GM18519 (cell line): ENCODE data around the gene POLR3H.
"Not testable (repeated sequence)": the region's sequence is repeated elsewhere in the genome, so short reads cannot be mapped to it uniquely, and the experiment has no call there.

Experiments used
- ATAC-seq: cut with Tn5 transposase; IDR thresholded peaks from one replicate; pipeline ENCODE4 v1.9.1; 2021; ENCODE audit warnings: mild to moderate bottlenecking, moderate library complexity; ENCODE audit not compliant: unreplicated experiment, low FRiP score

The POLR3H gene

DNA sequence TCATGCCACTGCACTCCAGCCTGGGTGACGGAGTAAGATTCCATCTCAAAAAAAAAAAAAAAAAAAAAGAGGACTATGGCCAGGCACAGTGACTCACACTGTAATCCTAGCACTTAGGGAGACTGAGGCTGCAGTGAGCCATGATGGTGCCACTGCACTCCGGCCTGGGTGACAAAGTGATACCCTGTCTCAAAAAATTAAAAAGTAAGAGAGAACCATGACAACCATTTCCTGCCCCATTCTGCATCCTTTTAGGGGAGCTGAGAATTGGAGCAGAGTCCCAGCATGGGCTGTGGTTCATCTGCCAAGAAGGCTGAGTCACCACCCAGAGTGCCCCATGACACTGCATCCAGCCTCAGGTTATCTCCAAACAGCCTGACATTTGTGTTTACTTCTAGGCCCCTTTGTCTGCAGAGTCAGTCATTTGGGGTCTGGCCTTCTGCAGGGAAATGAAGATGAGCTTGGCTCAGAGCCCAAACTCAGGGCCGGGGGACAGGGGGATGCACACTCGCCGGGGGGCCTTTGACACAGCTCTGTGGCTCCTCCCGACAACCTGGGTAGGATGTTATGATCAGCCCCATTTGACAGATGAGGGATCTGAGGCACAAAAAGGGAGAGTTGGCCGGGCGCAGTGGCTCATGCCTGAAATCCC is 21.3 kb upstream of the POLR3H start:
- no peak for ATAC-seq

DNA sequence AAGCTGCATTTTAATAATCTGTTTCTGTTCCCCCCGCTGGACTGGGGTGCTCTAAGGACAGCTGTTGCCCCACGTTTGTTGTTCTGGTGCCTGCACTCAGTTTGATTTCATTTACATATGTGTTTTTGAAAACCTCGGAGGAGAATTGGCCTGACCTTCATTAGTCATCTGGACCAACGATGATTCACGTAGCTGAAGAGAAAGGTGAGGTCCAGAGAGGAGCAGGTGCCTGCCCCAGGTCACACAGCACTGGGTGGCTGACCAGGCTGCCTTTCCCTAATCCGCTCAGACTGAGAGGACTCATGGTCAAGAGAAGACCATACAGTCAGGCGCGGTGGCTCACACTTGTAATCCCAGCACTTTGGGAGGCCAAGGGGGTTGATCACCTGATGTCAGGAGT is 20.3 kb upstream of the POLR3H start:
- no peak for ATAC-seq

DNA sequence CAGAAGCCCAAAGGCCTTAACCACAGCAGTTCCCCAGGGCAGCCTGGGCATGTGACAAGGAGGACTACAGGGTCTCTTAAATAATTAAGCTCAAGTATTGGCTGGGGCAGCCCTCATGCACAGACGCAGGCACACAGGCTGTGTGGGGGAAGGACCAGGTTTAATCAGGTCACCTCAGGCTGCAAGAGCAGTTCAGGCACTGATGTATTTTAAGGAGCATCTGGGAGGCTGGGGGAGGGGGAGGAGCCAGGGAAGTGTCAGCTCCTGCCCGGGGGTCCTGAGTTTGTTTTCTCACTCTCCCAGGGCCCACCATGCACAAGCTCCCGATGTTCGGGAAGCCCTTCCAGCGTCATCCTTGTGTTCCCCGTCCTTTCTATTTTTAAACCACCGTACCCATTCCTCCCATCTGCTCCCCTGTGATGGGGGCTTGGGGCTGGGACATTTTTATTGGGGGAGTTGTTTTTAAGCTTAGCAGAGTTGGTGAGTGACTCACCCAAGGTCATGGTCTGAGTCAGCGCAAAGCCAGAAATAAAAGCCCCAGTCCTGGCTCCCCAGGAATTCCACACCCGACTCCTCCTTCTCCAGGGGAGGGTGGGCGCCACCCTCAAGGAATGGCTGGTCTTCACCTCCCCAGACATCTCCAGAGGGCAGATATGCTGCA is 18.9 kb upstream of the POLR3H start:
- no peak for ATAC-seq

DNA sequence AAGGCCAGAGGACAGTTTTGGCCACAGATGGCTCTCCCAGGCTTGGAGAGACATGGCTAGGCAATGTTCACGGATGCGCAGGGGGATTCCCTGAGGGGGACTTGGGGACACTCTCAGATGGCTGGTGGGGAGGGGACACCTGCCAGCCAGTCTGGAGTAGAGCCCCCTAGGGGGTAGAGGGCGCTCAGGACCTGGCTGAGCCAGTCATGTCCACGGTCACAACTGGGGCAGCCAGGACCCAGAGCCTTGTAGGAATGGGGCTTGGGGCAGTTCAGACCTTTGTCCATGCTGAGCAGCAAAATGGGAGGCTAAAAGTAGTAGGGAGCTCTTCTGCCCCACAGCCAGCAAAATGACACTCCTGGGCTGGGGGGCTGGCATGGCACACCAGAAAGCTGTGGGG is 18.2 kb upstream of the POLR3H start:
- no peak for ATAC-seq

DNA sequence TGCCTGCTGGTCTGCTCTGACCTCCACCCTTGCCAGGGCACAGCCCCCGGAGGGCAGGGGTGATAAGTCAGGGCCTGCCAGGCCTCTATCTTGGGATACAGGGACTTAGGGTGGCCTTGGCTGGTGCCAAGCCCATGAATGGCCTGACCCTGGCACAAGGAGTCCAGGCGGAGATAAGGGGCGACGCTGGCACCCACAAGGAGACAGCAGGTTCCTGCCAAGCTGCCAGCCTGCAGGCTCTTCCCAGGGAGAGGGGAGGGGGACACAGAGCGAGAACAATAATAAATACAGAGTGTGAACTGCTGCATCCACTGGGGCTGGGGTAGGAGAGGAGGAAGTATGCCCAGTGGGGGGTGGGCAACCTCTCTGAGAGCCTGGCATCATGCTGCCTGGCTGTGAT is 17.5 kb upstream of the POLR3H start:
- no peak for ATAC-seq

DNA sequence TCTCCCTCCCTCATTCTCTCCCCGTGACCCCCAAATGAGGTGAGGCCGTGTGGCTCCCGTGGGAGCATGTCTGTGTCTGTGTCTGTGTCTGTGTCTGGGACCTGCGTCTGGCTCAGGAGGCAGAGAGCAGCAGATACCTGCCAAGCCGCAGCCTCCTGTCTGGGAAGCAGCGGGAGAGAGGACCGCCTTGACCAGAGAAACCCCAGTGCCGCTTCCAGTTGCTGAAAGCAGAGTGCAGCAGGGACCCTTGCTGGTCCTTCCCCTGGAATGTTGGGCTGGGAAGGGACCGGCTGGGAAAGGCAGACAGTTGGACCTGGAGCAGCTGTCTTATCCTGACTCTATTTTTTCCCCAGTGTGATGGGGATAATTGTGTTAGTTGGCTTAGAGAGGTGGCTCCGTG is 17.1 kb upstream of the POLR3H start:
- no peak for ATAC-seq

DNA sequence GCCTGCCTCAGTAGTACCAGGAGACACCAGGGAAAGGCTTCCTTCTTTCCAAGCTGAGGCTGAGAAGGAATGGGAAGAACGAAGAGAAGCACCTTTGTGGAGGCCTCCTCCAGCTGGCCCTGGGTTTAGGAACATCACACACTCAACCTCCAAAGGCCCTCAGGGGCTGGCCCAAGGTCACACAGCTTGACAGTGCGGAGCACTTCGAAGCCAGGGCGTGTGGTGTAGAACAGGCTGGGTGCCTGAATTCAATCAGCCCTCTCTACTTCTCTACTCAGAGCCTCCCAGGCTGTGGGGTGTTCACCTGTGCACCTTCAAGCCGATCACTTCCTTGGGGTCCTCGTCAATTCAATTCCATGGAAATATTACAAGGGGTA is 15.8 kb upstream of the POLR3H start:
- no peak for ATAC-seq

DNA sequence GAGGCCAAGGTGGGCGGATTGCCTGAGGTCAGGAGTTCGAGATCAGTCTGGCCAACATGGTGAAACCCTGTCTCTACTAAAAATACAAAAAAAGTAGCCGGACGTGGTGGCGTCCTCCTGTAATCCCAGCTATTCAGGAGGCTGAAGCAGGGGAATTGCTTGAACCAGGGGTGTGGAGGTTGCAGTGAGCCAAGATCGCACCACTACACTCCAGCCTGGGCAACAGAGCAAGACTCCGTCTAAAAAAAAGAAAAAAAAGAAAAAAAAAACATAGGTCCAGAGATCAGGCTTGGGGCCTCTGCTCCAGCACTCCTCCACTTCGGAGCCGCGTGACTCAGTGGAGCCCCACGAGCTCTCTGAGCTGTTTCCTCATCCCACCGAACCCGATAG is 14.0 kb upstream of the POLR3H start:
- ATAC-seq = not testable (repeated sequence)

DNA sequence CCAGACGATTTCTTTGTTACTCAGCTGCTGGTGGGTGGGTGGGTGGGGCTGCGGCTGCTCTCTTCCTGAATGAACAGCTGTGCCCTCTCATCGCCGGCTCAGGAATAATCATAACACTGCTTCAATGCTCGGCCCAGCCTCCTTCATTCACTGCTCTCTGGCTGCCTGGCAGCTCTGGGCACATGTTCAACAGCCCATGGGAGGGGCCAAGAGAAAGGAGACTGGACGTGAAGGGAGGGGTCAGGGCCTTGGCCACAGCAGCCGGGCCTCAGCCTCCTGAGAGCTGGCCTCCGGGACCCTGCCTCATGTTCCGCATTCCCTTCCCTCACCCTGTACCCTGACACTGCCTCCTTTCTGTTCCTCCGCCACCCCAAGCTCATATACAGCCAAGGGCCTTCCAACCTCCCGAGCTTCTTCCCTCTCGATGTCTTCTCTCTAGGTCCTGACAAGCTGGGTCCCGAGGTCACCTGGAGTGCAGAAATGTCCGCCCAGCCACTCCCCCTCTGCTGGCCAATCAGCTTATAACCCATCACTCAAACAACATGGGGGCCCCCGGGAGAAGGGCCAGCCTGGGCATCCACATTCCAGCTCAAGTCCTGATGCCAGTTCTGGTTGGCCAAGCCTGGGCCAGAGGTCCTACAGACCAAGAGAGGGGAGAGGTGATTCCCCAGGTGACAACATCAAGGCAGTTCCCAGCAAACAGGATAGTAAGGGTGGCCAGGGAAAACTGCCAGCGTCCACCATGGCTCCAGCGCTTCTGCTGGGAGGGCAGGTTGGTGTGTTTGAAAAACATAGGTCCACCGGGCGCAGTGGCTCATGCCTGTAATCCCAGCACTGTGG is 13.4 kb upstream of the POLR3H start:
- ATAC-seq = no peak

DNA sequence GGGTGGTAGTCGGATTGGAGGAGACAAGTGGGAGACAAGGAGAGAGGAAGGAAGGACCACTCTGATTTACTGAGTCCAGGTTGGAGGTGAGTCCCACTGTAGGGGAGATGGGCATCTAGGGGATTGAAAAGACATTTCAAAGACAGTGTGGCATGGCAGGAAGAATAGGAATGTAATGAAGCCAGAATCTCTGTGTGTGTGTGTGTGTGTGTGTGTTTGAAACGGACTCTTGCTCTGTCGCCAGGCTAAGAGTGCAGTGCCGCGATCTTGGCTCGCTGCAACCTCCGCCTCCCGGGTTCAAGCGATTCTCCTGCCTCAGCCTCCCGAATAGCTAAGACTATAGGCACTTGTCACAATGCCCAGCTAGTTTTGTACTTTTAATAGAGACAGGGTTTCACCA is 12.3 kb upstream of the POLR3H start:
- ATAC-seq = no peak

DNA sequence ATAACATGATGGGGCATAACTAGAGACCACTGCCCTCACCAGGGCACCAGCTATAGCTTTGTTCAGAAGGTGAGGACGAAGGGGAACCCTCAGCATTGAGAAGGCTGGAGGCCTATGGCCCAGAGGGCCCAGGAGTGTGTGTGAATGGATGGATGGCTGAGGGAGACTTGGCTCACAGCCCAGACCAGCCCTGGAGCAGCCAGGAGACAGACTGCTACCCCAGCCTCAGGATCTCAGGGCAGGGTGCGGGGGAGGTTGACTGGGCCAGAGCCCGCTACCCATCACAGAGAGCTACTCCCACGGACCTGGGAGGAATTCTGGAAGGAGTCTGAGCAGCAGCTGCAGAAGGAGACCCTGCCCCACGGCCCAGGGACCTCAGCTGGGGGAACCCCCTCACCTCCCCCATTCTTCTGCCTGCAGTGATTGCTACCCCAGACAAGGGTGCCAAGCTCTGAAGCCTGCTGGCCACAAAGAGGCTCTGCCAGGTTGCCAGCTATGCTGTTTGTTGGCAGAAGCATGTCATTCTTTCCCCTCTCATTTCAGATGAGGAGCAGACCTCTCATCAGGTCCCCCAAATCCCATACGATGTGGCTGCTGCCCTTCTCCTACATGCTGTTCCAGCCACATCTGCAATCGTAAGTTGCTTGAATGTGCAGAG is 11.2 kb upstream of the POLR3H start:
- no peak for ATAC-seq

DNA sequence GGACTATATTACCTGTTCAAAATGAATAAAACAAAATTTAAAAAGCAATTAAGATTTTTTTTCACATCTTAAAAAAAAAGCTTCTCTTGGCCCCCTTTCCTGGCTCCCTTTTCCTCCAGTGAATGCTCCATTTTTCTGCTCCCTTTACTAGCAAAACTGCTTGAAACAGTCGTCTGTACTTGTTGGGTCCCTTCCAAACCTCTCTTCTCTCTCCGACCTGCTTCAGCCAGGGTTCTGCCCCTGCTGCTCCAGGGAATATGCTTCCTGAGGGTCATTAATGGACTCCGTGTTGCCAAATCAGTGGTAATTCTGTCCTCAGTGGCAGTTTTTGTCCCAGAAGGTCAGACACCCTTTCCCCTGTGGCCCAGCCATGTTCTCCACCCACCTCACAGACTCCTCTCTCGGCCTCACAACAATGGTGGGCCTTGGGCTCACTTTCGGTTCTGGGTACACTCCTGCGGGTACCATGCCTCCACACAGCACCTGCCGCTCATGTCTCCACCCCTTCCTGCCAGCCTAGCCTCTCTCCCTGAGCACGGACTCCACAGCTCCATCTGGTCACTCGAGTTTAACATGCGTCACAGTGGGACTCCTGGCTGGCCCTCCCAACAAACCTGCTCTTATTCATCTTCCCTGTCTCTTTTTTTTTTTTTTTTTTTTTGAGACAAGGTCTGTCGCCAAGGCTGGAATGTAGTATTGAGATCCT is 7.8 kb upstream of the POLR3H start:
- no peak for ATAC-seq

DNA sequence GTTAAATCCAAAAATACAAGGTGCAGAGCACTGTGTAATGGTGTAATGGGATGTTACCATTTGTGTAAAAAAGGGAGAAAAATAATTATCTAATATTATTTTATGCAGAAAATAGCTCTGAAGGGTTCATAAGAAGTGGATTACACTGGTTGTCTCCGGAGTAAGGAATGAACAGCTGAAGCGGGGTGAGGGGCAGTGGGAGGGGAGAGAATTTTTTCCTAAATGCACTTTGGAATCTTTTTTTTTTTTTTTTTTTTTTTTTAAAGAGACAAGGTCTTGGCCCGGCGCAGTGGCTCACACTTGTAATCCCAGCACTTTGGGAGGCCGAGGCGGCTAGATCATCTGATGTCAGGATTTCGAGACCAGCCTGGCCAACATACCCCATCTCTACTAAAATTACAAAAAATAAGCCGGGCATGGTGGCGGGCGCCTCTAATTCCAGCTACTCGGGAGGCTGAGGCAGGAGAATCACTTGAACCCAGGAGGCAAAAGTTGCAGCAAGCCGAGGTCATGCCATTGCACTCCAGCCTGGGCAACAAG is 6.8 kb upstream of the POLR3H start:
- no peak for ATAC-seq

DNA sequence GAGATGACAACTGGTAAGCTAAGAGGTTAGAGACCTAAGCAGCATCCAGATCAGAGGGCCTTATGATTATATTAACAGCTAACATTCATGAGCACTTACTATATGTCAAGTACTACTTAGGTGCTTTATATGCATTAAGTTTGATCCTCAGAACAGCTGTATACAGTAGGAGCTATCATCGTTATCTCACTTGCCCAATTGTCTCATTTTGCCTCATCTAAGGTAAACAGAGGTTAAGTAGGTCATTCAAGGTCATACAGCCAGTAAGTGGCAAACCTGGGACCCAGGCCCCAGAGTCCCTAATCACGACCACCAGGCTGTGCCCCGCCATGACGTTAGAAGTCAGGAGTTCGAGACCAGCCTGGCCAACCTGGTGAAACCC is 4.6 kb upstream of the POLR3H start:
- no peak for ATAC-seq

DNA sequence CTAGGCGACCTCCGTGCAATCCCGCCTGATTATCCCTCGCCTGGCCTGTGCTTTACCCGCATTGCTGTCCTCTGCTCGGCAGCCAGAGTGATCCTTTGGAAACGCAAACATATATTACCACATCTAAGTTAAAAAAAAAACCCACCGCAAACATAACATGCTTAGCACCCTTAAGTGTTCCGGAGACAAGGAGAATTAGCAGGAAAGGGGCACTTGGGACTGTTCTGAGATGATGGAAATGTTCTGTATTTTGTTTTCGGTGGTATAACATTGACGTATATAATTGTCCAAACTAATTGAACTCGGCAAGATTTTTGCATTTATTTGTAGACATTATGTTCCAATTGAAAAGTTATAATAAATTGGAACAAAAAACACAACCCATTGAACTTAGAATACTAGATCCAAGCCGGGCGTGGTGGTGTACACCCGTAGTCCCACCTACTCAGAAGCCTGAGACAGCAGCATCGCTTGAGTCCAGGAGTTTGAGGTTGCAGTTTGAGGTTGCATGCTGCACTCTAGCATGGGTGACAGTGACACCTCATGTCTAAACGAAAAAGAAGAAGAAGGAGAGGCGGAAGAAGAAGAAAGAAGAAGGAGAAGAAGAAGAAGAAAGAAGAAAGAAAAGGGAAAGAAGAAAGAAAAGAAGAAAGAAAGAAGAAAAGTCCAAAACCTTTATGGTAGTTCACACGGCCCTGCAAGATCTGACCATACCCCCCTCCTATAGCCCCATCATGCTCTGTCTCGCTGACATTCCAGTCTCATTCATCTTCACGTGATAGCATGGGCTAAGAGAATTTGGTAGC is 604 bp upstream of the POLR3H start:
- no peak for ATAC-seq

DNA sequence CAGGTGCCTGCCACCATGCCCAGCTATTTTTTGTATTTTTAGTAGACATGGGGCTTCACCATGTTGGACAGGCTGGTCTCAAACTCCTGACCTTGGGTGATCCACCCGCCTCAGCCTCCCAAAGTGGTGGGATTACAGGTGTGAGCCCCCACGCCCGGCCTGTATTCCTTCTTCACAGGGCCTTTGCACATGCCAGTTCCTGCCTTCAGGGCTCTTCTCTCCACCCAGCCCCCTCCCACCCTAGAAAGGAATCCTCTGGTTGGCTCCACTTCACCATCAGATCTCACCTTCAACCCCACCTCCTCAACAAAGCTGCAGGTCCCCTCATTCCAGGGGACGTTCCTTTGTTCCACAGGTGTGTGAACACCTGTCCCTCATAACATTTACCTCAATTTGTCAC is 2.0 kb downstream of the POLR3H start:
- ATAC-seq = no peak

DNA sequence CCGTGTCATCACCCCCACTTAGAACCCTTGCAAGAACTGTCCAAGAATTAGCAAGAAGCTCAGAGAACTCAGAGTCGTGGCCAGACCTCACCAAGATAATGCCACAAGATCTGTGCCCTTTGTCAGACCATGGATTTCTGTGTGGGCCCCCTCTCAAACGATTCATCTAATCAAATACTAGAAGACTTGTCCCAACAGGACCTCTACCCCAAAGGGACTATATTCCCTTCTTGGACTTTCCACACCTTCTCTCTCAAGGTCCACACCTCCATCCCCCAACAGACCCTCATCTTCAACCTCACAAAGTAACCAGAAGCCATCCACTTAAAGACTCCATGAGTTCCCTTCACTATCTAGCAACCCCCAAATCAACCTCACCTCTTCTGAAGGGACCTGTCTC is 2.8 kb downstream of the POLR3H start:
- ATAC-seq = no peak

DNA sequence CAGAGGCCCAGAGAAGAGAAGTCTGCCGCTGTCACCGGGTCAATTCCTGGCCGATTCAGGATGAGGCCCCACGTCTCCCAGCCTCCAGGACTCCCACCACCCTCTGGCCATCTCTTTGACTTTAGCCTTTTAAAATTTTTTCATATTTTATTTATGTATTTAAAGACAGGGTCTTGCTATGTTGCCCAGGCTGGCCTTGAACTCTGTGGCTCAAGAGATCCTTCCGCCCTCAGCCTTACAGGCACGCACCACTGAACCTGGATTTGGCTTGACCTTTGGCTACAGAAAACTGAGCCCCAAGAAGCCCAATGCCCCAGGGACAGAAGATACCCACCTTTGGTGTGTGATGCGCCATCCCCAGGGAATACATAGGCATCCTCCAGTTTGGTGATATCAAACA is 3.9 kb downstream of the POLR3H start:
- ATAC-seq = no peak

DNA sequence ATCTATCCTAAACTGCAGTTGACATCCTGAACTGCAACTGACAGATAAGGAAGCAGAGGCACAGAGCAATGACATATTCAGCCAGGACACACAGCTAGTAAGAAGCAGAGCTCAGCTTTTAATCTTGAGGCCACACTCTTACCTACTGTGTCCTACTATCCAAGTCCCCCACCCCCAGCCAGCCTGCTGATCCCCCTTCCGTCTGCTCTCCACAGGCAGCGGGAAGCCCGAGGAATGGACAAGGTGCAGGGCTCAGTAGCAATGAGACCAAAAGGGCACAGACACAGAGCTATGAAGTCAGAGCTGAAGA is 4.3 kb downstream of the POLR3H start:
- ATAC-seq = no peak
